Liver (tissue), 9 donors: ENCODE results near the gene DNAAF8. TPM values are rescaled to one million over a fixed set of nuclear protein-coding genes. Genes with fewer than 3 reads are reported as not detected.

ENCODE experiments used
- DNase-seq: peaks from one replicate; pipeline ENCODE4 v3.0.0-alpha.2; 2017; ENCODE audit warnings: low spot score
- H3K27ac ChIP-seq, 2 donors: one replicate each; pipeline ENCODE4 v1.7.0; 2013; ENCODE audit warnings: inconsistent platforms in 2 of 2, low read length in 2 of 2, control low read depth in 1 of 2, low read depth in 1 of 2, mild to moderate bottlenecking in 1 of 2
- H3K27me3 ChIP-seq, 4 donors: one replicate each; pipeline versions ENCODE4 v1.6.1 to v1.7.0; 2013; ENCODE audit warnings: low read length in 3 of 4, inconsistent platforms in 1 of 4, mild to moderate bottlenecking in 1 of 4, moderate library complexity in 1 of 4; ENCODE audit not compliant: control insufficient read depth in 4 of 4, insufficient read depth in 4 of 4
- H3K36me3 ChIP-seq, 4 donors: one replicate each; pipeline versions ENCODE4 v1.6.1 to v1.7.0; 2013; ENCODE audit warnings: low read length in 3 of 4, mild to moderate bottlenecking in 3 of 4, low read depth in 1 of 4, moderate library complexity in 1 of 4; ENCODE audit not compliant: control insufficient read depth in 4 of 4, insufficient read depth in 3 of 4
- H3K4me1 ChIP-seq, 4 donors: one replicate each; pipeline versions ENCODE4 v1.6.1 to v1.7.0; 2013; ENCODE audit warnings: low read length in 3 of 4, mild to moderate bottlenecking in 3 of 4, moderate library complexity in 1 of 4; ENCODE audit not compliant: control insufficient read depth in 4 of 4, insufficient read depth in 4 of 4
- H3K4me3 ChIP-seq, 3 donors: one replicate each; pipeline versions ENCODE4 v1.6.1 to v1.7.0; 2013; ENCODE audit warnings: low read length in 3 of 3, control low read depth in 1 of 3, low read depth in 1 of 3, mild to moderate bottlenecking in 1 of 3
- H3K9ac ChIP-seq, 2 donors: one replicate each; pipeline ENCODE4 v1.7.0; 2013; ENCODE audit warnings: low read length in 2 of 2, mild to moderate bottlenecking in 2 of 2, moderate library complexity in 2 of 2, control low read depth in 1 of 2, low read depth in 1 of 2
- H3K9me3 ChIP-seq, 4 donors: one replicate each; pipeline versions ENCODE4 v1.6.1 to v1.7.0; 2013; ENCODE audit warnings: low read length in 3 of 4; ENCODE audit not compliant: control insufficient read depth in 4 of 4
- ATF3 ChIP-seq: IDR thresholded peaks from 2 replicates; pipeline ENCODE4 v1.6.1; 2016; ENCODE audit warnings: antibody characterized with exemption
- CTCF ChIP-seq: fragments of 150-350 bp; IDR thresholded peaks from 2 replicates; pipeline ENCODE4 v1.5.1; 2017; ENCODE audit warnings: improper control_type of control experiment, low read depth, low read length; ENCODE audit not compliant: missing input control
- EGR1 ChIP-seq, 2 donors: IDR thresholded peaks; 2 replicates each; pipeline ENCODE4 v1.6.1; 2016 to 2018; ENCODE audit warnings: antibody characterized with exemption in 2 of 2, low read depth in 2 of 2
- FOXA1 ChIP-seq: IDR thresholded peaks from 2 replicates; pipeline ENCODE4 v1.6.1; 2016; ENCODE audit warnings: antibody characterized with exemption
- FOXA2 ChIP-seq: IDR thresholded peaks from 2 replicates; pipeline ENCODE4 v1.6.1; 2016; ENCODE audit warnings: antibody characterized with exemption
- GABPA ChIP-seq, 2 donors: IDR thresholded peaks in 1 of 2; conservative IDR thresholded peaks in 1 of 2; 2 replicates each; pipeline ENCODE4 v1.6.1; 2016; ENCODE audit warnings: antibody characterized with exemption in 2 of 2, mild to moderate bottlenecking in 1 of 2, moderate library complexity in 1 of 2
- HNF4A ChIP-seq, 2 donors: conservative IDR thresholded peaks; 2 replicates each; pipeline ENCODE4 v1.6.1; 2016; ENCODE audit warnings: antibody characterized with exemption in 2 of 2, mild to moderate bottlenecking in 2 of 2
- HNF4G ChIP-seq: IDR thresholded peaks from 2 replicates; pipeline ENCODE4 v1.6.1; 2016; ENCODE audit warnings: antibody characterized with exemption
- MAX ChIP-seq: IDR thresholded peaks from 2 replicates; pipeline ENCODE4 v1.6.1; 2016; ENCODE audit warnings: antibody characterized with exemption
- NR2F2 ChIP-seq: IDR thresholded peaks from 2 replicates; pipeline ENCODE4 v1.6.1; 2016; ENCODE audit warnings: antibody characterized with exemption
- RAD21 ChIP-seq, 2 donors: IDR thresholded peaks; 2 replicates each; pipeline ENCODE4 v1.6.1; 2016; ENCODE audit warnings: antibody characterized with exemption in 2 of 2, mild to moderate bottlenecking in 2 of 2
- REST ChIP-seq: IDR thresholded peaks from 2 replicates; pipeline ENCODE4 v1.6.1; 2016; ENCODE audit warnings: antibody characterized with exemption, mild to moderate bottlenecking
- RXRA ChIP-seq, 2 donors: IDR thresholded peaks; 2 replicates each; pipeline ENCODE4 v1.6.1; 2017 to 2018; ENCODE audit warnings: antibody characterized with exemption in 2 of 2, mild to moderate bottlenecking in 1 of 2
- SP1 ChIP-seq: IDR thresholded peaks from 2 replicates; pipeline ENCODE4 v1.6.1; 2018; ENCODE audit warnings: antibody characterized with exemption, mild to moderate bottlenecking
- TAF1 ChIP-seq: conservative IDR thresholded peaks from 2 replicates; pipeline ENCODE4 v1.6.1; 2016; ENCODE audit warnings: antibody characterized with exemption, mild to moderate bottlenecking
- YY1 ChIP-seq: IDR thresholded peaks from 2 replicates; pipeline ENCODE4 v1.6.1; 2016; ENCODE audit warnings: antibody characterized with exemption, mild to moderate bottlenecking
- ZBTB33 ChIP-seq: IDR thresholded peaks from 2 replicates; pipeline ENCODE4 v1.6.1; 2016; ENCODE audit warnings: antibody characterized with exemption
- WGBS: extraction: QIAGEN DNeasy Blood & Tissue Kit; methylation state at CpG from one replicate; pipeline ENCODE4 v1.1.7; 2013; 5-methylcytosine and 5-hydroxymethylcytosine counted together
- polyA plus RNA-seq, 2 donors: library from polyadenylated mRNA; stranded (reverse) in 1 of 2; unstranded in 1 of 2; fragments of 200-250 nt in 1 of 2; fragments of >200 nt in 1 of 2; fragmentation: Nextera tagmentation in 1 of 2; extraction: Ambion mirVana in 1 of 2; gene quantifications; one replicate each; pipeline versions ENCODE4 v1.2.1 to v1.2.3, GENCODE V29; 2013 to 2015
- total RNA-seq, 2 donors: library from RNA; depleted of rRNA; stranded (reverse); fragments of >200 nt; gene quantifications; one replicate each; pipeline ENCODE4 v1.2.3, GENCODE V29; 2014
- donor health status: healthy.
- donor health status: healthy.
- donor health status: healthy.
- donor health status: healthy.
- donor health status: healthy.

DNAAF8 gene
- total and polyA plus RNA-seq, 4 donors, result 0.33 to 0.75 (median 0.56) TPM

- no peak for DNase-seq
- no peak overlapping the region for H3K9ac ChIP-seq
- H3K4me1 ChIP-seq, result peaks cover 6 to 36% (median 25%) of the 10 kb centered on the region in 4 donors
- H3K4me3 ChIP-seq, result no peak overlapping the region
- TF ChIP-seq REST (no peak), RAD21 (IDR thresholded peaks at IDR 0.05) (no peak), FOXA2 (no peak), GABPA (IDR thresholded peaks at IDR 0.05 in 1 of 2, conservative IDR thresholded peaks at IDR 0.05 in 1 of 2) (no peak), FOXA1 (no peak), HNF4G (no peak), ZBTB33 (no peak)
- peaks cover 7 to 46% (median 17%) of the 10 kb centered on the region in 4 donors for H3K36me3 ChIP-seq
- H3K27ac ChIP-seq, result no peak overlapping the region
- WGBS, result 80% methylated on average over 19 of the region's 19 CpGs
- no peaks in the 10 kb centered on the region for H3K9me3 ChIP-seq
- no peaks in the 10 kb centered on the region for H3K27me3 ChIP-seq
Observed at GRCh38 chr16:4696172-4696904, 38.0 kb upstream of the DNAAF8 start.

- no peak overlapping the region for H3K4me3 ChIP-seq
- H3K9ac ChIP-seq, result no peak overlapping the region
- no peaks in the 10 kb centered on the region for H3K9me3 ChIP-seq
- H3K27ac ChIP-seq, result no peak overlapping the region
- H3K36me3 ChIP-seq, result peaks cover 8 to 46% (median 17%) of the 10 kb centered on the region in 4 donors
- H3K4me1 ChIP-seq, result peaks cover 6 to 36% (median 24%) of the 10 kb centered on the region in 4 donors
- H3K27me3 ChIP-seq, result no peaks in the 10 kb centered on the region
- no peak for DNase-seq
- WGBS, result 78% methylated on average over 33 of the region's 33 CpGs
- TF ChIP-seq GABPA (IDR thresholded peaks at IDR 0.05 in 1 of 2, conservative IDR thresholded peaks at IDR 0.05 in 1 of 2) (no peak), CTCF (no peak), FOXA1 (no peak), EGR1 (IDR thresholded peaks at IDR 0.05; ENCODE audit: low read depth in 2 of 2) (no peak), NR2F2 (no peak), YY1 (no peak), ATF3 (no peak), RXRA (IDR thresholded peaks at IDR 0.05) (no peak), REST (no peak), RAD21 (IDR thresholded peaks at IDR 0.05) (no peak), FOXA2 (no peak), SP1 (no peak), TAF1 (no peak), HNF4A (conservative IDR thresholded peaks at IDR 0.05) (no peak), MAX (no peak)
Observed at GRCh38 chr16:4696905-4697847, 37.2 kb upstream of the DNAAF8 start.
